Measurements from ENCODE around the gene NFATC2.
"Not testable (repeated sequence)": the region's sequence is repeated elsewhere in the genome, so short reads cannot be mapped to it uniquely, and the experiment has no call there.

The NFATC2 gene

DNA sequence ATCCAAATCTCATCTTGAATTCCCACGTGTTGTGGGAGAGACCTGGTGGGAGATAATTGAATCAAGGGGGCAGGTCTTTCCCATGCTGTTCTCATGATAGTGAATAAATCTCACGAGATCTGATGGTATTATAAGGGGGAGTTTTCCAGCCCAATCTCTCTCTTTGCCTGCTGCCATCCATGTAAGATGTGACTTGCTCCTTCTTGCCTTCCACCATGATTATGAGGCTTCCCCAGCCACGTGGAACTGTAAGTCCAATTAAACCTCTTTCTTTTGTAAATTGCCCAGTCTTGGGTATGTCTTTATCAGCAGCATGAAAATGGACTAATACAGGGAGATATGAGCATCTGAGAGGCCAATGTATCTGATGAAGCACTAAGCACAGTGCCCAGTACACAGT lies 26.0 kb upstream of the NFATC2 start:
- not testable (repeated sequence) for DNase-seq (ENCODE audit: low read depth)

- DNase-seq (ENCODE audit: low read depth) = no peak
These were observed 25.1 kb upstream of the NFATC2 start for GRCh38 chr20:51567622-51568021.

DNA sequence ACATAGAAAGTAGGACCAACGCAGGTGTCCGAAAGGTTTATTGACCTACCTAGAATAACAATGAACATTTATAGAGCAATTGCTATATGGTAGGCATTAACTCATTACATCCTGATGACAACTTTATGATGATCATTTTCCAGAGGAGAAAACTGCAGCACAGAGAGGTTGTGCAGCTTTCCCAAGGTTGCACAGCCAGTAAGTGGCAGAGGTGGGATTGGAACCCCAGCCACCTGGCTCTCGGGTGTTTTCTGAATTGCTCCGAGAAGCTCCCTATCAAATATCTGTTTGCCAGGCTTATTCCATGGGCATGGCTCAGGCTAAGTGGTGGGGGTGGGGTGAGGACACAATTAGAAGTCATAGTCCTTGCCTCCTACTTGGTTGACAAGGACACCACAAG lies 24.1 kb upstream of the NFATC2 start:
- DNase-seq (ENCODE audit: low read depth) = no peak

DNA sequence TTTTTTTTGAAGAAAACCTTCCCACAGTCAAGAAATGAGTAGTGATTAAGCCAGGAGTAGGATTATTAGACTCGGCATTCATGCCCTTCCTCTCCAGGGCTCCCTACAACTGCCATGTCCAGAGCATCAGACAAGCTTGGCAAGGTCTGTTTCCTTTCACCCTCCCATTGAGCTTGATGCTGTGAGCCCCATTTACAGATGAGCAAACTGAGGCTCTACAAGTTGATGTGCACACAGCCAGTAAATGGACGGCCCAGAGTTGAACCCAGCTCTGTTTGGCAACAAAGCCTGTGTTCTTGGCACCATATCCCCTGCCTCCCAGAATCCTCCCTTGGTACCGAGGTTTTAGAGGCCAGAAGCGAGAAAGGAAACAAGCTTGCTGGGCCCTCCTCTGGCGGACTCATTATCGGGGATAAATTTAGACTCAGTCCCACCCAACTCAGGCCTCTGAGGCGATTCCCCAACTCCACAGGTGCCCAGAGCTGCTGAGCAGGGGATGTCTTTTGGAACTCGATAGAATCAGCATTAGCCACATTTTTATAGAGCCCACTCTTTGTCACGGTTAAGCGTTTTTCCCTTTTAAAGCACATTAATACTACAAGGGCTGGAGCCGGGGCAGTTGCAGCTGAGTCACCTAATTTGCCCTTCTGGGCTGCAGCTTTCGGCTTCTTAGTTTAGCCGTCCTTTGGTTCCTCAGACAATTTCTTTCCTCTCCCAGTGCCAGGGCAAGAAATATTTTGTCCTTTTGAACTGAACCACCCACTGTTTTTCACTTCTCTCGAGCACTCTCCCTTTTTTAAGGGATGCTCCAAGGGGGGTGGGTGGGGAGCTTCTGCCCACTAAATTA lies 23.0 kb upstream of the NFATC2 start:
- DNase-seq (ENCODE audit: low read depth) = no peak

DNA sequence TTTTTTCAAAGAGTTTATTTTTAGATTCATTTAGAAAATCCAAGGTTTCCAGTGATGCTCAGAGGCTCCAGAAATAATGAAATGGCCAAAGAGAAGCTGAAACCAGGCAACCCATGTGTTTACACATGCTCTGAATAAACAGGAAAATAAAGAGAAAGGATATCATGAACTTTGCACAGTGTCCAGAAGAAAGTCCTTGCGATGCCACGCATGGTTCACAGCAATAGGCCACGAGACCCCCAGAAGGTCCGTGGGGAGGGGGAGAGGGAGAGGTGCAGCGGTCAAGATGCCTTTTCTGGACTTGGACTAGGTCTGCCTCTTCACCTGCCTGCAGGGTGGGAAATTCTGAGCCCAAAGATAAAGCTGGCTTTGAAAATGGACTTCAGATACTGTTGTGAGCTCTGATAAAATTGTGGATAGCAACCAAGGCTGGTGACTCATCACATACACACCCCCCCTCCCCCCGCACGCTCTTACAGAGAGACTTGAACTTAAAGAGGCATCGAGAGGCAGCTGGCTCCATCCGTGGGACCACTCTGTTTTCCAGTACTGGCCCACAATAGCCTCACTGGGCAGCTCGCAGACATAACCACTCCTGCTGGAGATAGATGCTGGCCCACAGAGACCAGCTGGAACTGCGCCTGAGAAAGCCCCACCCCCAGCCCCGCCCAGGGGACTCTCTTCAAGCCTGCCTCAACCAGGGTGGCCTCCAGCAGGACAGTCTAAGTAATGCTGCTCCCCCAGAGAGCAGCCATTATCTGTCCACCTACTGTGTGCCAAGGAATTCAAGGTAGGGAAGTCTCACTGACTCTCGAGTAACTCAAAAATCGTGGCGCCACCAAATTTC lies 21.2 kb upstream of the NFATC2 start:
- DNase-seq (ENCODE audit: low read depth) = peak; percentile 68

GRCh38 chr20:51563174-51563485 lies 20.6 kb upstream of the NFATC2 start:
- DNase-seq (ENCODE audit: low read depth) = no peak

DNA sequence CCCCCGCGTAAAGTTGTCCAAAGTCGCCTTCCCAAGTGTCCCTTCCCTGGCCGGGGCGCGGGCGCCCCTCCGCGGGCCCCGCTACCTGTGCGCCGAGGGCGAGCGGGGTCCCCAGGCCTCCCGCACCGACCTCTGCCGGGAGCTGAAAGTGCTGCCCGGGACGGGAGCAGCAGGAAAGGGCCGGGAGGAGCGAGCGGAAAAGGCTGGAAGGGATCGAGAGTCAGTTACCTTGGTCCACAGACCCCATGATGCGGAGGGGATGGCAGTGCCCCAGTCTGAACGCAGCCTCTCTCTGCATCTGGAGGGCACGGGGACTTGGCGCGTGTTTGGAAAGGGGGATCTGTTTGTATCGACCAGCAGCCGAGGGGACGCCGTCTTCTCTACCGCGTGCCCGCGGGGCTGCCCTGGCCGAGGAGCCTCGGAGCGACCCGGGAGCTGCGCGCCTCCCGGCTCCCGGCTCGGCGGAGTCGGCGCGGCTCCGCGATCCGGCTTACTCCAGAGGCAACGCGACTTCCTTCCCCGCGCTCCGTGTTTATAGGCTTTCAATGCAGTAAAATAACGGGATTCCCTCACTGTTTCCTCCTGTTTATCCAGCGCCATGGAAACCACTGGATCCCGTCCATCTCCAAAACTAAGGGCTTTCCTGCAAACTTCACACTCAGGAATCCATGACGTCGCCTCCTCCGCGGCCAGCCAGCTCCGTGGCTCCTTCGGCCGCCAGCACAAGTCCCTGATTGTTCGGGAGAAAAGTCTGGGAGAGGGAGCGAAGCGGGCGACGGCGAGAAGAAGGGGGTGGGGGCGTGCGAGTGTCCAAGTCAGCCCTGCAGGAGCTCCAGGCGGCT lies 20.0 kb upstream of the NFATC2 start:
- DNase-seq (ENCODE audit: low read depth) = peak; percentile 95

- DNase-seq (ENCODE audit: low read depth) = no peak
These were observed 19.5 kb upstream of the NFATC2 start for GRCh38 chr20:51562027-51562331.

DNA sequence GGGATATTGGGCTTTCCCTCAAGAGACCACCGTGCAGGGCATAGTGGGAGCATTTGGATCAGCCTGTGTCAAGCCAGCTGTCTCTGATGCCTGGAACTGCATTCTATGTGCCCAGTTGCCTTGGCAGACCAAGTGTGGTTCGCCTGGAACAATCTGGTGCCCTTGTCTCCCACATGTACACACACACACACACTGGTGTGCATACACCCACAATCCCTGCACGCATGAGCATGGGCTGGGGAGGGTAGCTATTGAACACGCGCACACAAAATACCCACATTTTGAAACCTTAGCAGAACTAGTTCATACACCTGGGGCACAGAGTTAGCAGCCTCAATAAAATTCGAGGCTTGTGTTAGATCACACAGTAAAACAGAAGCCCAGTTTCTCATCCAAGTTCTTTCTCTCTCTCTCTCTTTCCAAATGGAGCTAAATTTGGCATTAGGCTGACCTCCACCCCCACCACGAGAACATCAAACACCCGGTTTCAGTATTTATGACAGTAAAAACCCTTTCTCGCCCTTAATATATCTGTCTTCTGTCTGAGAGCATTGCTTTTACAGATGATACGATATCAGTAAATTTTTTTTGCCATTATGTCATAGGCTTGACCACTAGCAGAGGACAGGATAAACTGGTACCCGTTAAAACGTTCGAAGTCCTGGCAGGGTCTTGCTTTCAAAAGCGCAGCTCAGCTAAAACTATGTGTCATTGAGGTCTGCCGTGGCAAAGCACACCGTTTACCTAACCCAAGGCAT lies 18.2 kb upstream of the NFATC2 start:
- DNase-seq (ENCODE audit: low read depth) = no peak

DNA sequence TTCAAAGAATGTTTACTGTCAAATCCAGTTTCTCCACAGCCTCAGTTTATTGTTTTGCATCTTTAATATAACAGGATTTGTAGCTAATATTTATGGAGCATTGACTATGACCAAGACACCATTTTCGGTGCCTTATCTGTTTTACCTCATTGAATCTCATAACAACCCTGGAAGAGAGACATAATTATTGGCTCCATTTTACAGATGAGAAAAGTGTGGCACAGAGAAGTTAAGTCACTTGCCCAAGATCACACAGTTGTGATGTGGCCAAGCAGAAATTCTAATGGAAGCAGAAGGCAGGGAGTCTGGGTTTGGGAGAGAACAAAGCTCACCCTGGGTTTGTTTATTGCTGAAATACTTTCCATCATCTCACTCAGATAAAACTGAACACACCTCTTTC lies 17.5 kb upstream of the NFATC2 start:
- DNase-seq (ENCODE audit: low read depth) = no peak

GRCh38 chr20:51554538-51555165 lies 12.1 kb upstream of the NFATC2 start:
- DNase-seq (ENCODE audit: low read depth) = peak; percentile 88

GRCh38 chr20:51553897-51554486 lies 11.5 kb upstream of the NFATC2 start:
- no peak for DNase-seq (ENCODE audit: low read depth)

GRCh38 chr20:51551186-51551585 lies 8.7 kb upstream of the NFATC2 start:
- no peak for DNase-seq (ENCODE audit: low read depth)

- no peak for DNase-seq (ENCODE audit: low read depth)
These were observed 7.0 kb upstream of the NFATC2 start for GRCh38 chr20:51549474-51549873.

DNA sequence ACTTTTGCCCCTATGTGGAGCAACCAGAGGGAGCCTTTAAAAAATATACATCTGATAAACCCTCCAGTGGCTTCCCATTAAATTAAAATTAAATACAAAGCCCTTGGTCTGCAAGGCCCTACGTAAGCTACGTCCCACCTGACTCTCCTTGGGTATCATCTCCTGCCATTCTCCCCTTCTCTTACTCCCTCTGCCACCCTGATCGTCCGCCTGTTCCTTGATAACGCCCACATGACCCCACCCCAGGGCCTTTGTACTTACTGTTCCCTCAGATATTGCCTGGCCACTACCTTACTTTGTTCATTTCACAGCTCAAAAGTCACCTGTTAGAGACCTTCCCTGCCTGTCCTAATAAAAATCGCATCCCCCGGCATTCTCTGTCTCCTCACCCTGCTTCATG lies 5.4 kb upstream of the NFATC2 start:
- DNase-seq (ENCODE audit: low read depth) = no peak

GRCh38 chr20:51545515-51545914 lies 3.0 kb upstream of the NFATC2 start:
- no peak for DNase-seq (ENCODE audit: low read depth)

DNA sequence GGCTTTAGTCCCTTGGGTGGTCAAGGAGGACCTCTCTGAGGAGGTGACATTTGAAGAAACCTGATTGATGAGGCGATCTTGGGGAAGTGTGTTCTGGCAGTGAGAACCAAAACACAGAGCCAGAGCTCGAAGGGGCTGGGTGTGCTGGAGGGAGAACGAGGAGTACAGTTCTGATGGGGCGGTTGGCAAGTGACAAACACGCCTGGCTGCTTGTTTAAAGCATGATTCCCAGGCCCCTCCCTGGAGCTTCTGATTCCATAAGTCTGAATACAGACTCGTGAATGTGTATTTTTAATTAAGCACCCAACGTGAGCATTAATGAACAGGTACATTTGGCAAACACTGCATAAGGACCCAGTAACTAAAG lies 886 bp upstream of the NFATC2 start:
- no peak for DNase-seq (ENCODE audit: low read depth)

- no peak for DNase-seq (ENCODE audit: low read depth)
These were observed 417 bp downstream of the NFATC2 start for GRCh38 chr20:51542033-51542570.

DNA sequence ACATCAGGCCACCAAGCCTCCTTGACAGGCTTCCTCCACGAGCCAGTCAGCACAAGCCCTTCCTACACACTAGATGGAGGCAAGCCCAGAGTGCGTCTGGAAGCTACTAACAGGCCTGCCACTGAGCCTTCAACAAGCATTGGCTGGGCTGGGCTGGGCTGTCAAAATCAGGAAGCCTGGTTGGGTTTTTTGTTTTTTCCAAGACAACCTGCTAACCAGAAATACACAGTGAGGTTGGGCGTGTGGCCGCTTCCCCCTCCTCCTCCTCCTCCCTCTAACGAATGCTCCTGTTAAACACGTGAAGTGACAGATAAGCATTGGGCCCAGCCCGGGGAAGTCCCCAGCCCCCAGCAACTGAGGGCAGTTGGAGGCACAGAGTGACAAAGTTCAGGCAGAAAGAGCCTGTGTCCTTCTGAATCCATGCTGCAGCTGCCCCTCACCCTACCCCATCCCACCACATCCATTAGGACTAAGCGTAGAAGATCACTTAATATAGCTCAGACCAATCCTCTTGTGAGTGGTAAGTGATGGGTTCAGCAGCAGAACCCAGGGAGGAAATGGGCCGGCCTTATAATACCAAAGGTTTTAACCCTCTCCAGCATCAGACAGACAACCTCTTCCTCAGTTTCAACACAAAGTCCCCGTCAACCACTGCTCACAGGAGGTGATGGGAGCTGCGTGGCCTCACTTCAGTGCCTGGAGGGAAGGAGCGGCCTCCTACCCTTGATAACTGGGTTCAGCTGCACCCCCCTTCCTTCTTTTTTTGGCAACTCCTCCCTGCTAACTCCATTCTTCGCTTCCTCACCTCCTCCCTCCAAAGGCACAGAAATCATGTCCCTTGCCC lies 1.1 kb downstream of the NFATC2 start:
- no peak for DNase-seq (ENCODE audit: low read depth)

DNA sequence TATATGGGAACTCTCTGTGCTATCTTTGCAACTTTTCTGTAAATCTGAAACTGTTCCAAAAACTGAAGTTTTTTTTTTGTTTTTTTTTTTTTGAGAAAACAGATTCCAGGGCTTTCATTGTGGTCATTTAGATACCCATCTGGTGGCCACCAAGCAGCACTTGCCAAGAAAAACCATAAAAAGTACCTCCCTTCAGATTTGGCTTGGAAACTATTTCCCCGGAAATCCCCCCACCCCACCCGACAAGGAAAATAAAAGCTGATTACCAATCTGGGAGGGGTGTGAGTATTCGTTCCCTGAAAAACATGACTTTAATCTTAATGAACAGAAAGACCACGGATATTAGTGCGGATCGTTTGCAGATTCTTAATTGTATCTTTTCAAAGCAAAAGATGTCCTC lies 1.9 kb downstream of the NFATC2 start:
- DNase-seq (ENCODE audit: low read depth) = no peak
